ENCODE measurements around the gene KHDRBS2. TPM values are rescaled to one million over a fixed set of nuclear protein-coding genes. Genes with fewer than 3 reads are reported as not detected.

KHDRBS2 gene
- total RNA-seq, 1 donor from 2014 or later = not detected

DNA sequence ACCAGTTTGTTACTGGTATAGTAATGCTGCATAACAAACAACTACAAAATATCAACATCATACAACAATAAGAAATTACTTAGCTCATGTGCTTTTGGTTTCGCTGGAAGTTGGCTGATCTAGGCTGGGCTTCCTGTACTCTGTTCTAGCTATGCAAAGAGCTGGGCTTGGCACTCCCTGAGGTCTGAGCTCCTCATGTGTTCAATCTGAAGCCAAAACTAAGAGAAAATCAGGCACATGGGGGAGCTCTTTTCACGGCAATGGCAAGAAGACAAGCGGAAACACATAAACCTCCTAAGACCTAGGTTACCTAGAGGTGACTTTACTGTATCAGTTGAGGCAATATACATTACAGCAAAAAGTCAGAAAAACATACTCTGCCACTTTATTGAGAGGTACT is 574.2 kb downstream of the KHDRBS2 start:
- Mint-ChIP-seq H3K9me3 (ENCODE audit: unreplicated experiment) (no peaks in the 10 kb centered on the region), H3K36me3 (ENCODE audit: low read depth, unreplicated experiment) (no peaks in the 10 kb centered on the region), H3K4me3 (ENCODE audit: unreplicated experiment) (no peak overlapping the region), H3K27me3 (ENCODE audit: low read depth, unreplicated experiment) (no peaks in the 10 kb centered on the region), H3K4me1 (ENCODE audit: low read depth, unreplicated experiment) (no peaks in the 10 kb centered on the region), H3K27ac (ENCODE audit: unreplicated experiment) (no peak overlapping the region)
- Histone ChIP-seq H3K27ac (ENCODE audit: low read depth, low read length) (no peak overlapping the region), H3K4me2 (ENCODE audit: low read length) (no peak overlapping the region), H2AFZ (ENCODE audit: low read depth, low read length) (no peak overlapping the region), H3K4me3 (ENCODE audit: insufficient read depth, low read depth, low read length) (no peak overlapping the region), H3K27me3 (ENCODE audit: insufficient read depth, low read length) (no peaks in the 10 kb centered on the region), H4K20me1 (ENCODE audit: insufficient read depth, low read length) (no peaks in the 10 kb centered on the region), H3K9me3 (ENCODE audit: insufficient read depth, low read depth, low read length) (no peaks in the 10 kb centered on the region), H3K79me2 (ENCODE audit: insufficient read depth, low read length) (no peaks in the 10 kb centered on the region), H3K4me1 (ENCODE audit: insufficient read depth, low read length) (no peaks in the 10 kb centered on the region), H3K9ac (ENCODE audit: low read length) (no peak overlapping the region), H3K36me3 (ENCODE audit: insufficient read depth, low read length) (no peaks in the 10 kb centered on the region)
- FAIRE-seq (no peak), DNase-seq (ENCODE audit: low read depth) (no peak)
- TF ChIP-seq, protein P1, sequence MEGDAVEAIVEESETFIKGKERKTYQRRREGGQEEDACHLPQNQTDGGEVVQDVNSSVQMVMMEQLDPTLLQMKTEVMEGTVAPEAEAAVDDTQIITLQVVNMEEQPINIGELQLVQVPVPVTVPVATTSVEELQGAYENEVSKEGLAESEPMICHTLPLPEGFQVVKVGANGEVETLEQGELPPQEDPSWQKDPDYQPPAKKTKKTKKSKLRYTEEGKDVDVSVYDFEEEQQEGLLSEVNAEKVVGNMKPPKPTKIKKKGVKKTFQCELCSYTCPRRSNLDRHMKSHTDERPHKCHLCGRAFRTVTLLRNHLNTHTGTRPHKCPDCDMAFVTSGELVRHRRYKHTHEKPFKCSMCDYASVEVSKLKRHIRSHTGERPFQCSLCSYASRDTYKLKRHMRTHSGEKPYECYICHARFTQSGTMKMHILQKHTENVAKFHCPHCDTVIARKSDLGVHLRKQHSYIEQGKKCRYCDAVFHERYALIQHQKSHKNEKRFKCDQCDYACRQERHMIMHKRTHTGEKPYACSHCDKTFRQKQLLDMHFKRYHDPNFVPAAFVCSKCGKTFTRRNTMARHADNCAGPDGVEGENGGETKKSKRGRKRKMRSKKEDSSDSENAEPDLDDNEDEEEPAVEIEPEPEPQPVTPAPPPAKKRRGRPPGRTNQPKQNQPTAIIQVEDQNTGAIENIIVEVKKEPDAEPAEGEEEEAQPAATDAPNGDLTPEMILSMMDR (IDR thresholded peaks at IDR 0.05; ENCODE audit: insufficient read depth, low read depth, low read length) = no peak
- no peak for TF ChIP-seq EZH2 (IDR thresholded peaks at IDR 0.05; ENCODE audit: insufficient read depth, low read length)

DNA sequence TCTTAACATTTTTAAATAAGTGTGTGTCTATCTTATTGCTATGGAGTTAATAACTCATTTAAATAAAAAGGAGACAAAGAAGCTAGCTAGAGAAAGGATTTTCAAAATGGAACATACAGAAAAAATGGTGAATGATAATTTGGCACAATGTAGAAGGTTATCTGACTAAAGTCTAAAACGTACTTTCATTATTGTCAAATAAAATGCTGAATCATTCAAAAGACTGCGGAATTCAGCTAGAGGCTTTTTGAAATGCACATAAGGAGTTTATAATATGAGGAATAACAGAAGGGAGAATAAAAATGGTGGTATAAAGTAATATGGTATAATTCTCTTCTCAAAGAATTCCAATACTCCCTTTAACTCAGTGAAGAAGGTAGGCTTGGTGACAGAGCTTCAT is 597.9 kb downstream of the KHDRBS2 start:
- DNase-seq (ENCODE audit: low read depth) = no peak
- no peak overlapping the region for H3K4me3 Mint-ChIP-seq (ENCODE audit: unreplicated experiment)
- Histone ChIP-seq H3K36me3 (ENCODE audit: insufficient read depth, low read length) (no peaks in the 10 kb centered on the region), H3K4me1 (ENCODE audit: insufficient read depth, low read length) (no peaks in the 10 kb centered on the region), H3K27ac (ENCODE audit: low read depth, low read length) (no peak overlapping the region), H4K20me1 (ENCODE audit: insufficient read depth, low read length) (no peaks in the 10 kb centered on the region), H3K9me3 (ENCODE audit: insufficient read depth, low read depth, low read length) (peaks cover 3% of the 10 kb centered on the region), H3K4me2 (ENCODE audit: low read length) (no peak overlapping the region), H3K79me2 (ENCODE audit: insufficient read depth, low read length) (no peaks in the 10 kb centered on the region), H3K9ac (ENCODE audit: low read length) (no peak overlapping the region), H2AFZ (ENCODE audit: low read depth, low read length) (no peak overlapping the region), H3K4me3 (ENCODE audit: insufficient read depth, low read depth, low read length) (no peak overlapping the region), H3K27me3 (ENCODE audit: insufficient read depth, low read length) (no peaks in the 10 kb centered on the region)
- no peak for FAIRE-seq
- no peak overlapping the region for H3K27ac Mint-ChIP-seq (ENCODE audit: unreplicated experiment)
- no peaks in the 10 kb centered on the region for H3K4me1 Mint-ChIP-seq (ENCODE audit: low read depth, unreplicated experiment)
- TF ChIP-seq, protein P1 (IDR thresholded peaks at IDR 0.05; ENCODE audit: insufficient read depth, low read depth, low read length) = no peak
- no peak for TF ChIP-seq EZH2 (IDR thresholded peaks at IDR 0.05; ENCODE audit: insufficient read depth, low read length)
- H3K27me3 Mint-ChIP-seq (ENCODE audit: low read depth, unreplicated experiment) = no peaks in the 10 kb centered on the region
- H3K9me3 Mint-ChIP-seq (ENCODE audit: unreplicated experiment) = no peaks in the 10 kb centered on the region
- no peaks in the 10 kb centered on the region for H3K36me3 Mint-ChIP-seq (ENCODE audit: low read depth, unreplicated experiment)

DNA sequence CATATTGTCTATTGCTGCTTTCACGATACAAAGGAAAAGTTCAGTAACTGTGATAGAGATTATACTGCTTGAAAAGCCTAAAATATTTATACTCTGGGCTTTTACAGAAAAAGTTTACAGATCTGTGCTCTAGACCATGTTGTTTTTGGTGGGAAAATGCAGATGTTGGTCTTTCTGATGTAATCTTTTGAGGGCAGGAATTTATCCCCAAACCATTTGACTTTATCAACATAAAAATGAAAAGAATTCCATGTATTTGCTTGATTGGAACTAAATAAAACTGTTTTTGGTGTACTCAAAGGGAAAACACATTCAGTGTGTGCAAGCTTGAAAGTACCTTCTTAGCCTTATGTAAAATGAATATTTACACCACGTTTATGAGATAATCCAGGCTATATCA is 603.5 kb downstream of the KHDRBS2 start:
- H4K20me1 ChIP-seq (ENCODE audit: insufficient read depth, low read length) = no peaks in the 10 kb centered on the region

More for the DNA sequence above, 603.5 kb downstream of the KHDRBS2 start:
- no peak overlapping the region for H3K27ac ChIP-seq (ENCODE audit: low read depth, low read length)
- no peak for DNase-seq (ENCODE audit: low read depth)
- TF ChIP-seq EZH2 (IDR thresholded peaks at IDR 0.05; ENCODE audit: insufficient read depth, low read length) = no peak
- TF ChIP-seq, protein P1 (IDR thresholded peaks at IDR 0.05; ENCODE audit: insufficient read depth, low read depth, low read length) = no peak
- no peaks in the 10 kb centered on the region for H3K36me3 Mint-ChIP-seq (ENCODE audit: low read depth, unreplicated experiment)
- H3K79me2 ChIP-seq (ENCODE audit: insufficient read depth, low read length) = no peaks in the 10 kb centered on the region
- no peaks in the 10 kb centered on the region for H3K27me3 ChIP-seq (ENCODE audit: insufficient read depth, low read length)
- H3K9me3 Mint-ChIP-seq (ENCODE audit: unreplicated experiment) = no peaks in the 10 kb centered on the region
- H3K4me3 ChIP-seq (ENCODE audit: insufficient read depth, low read depth, low read length) = no peak overlapping the region
- H3K4me1 ChIP-seq (ENCODE audit: insufficient read depth, low read length) = no peaks in the 10 kb centered on the region
- H3K27me3 Mint-ChIP-seq (ENCODE audit: low read depth, unreplicated experiment) = no peaks in the 10 kb centered on the region
- H2AFZ ChIP-seq (ENCODE audit: low read depth, low read length) = no peak overlapping the region
- H3K9me3 ChIP-seq (ENCODE audit: insufficient read depth, low read depth, low read length) = no peaks in the 10 kb centered on the region
- H3K4me1 Mint-ChIP-seq (ENCODE audit: low read depth, unreplicated experiment) = no peaks in the 10 kb centered on the region
- FAIRE-seq = no peak
- H3K27ac Mint-ChIP-seq (ENCODE audit: unreplicated experiment) = no peak overlapping the region
- H3K36me3 ChIP-seq (ENCODE audit: insufficient read depth, low read length) = no peaks in the 10 kb centered on the region
- no peak overlapping the region for H3K4me3 Mint-ChIP-seq (ENCODE audit: unreplicated experiment)
- no peak overlapping the region for H3K9ac ChIP-seq (ENCODE audit: low read length)
- H3K4me2 ChIP-seq (ENCODE audit: low read length) = no peak overlapping the region

Measured in astrocyte (in vitro differentiated cells and primary cell).